ENCODE measurements around the gene SPRED2. TPM values are rescaled to one million over a fixed set of nuclear protein-coding genes. Genes with fewer than 3 reads are reported as not detected.

Gene SPRED2
- total RNA-seq, 1 donor from 2014 or later: 43.9 TPM

GRCh38 chr2:65393743-65394422 lies 38.5 kb downstream of the SPRED2 start:
- DNase-seq (no peak), ATAC-seq (no peak)
- Histone ChIP-seq H3K4me1 (peaks cover 51% of the 10 kb centered on the region), H3K36me3 (no peaks in the 10 kb centered on the region), H3K27me3 (ENCODE audit: low read depth) (no peaks in the 10 kb centered on the region), H3K9me3 (no peaks in the 10 kb centered on the region), H3K27ac (no peak overlapping the region), H3K4me3 (no peak overlapping the region)
- intact Hi-C loops (cut with DNase I): no loop called here
- no peak for TF ChIP-seq CTCF (IDR thresholded peaks at IDR 0.05)

GRCh38 chr2:65393046-65393445 lies 39.4 kb downstream of the SPRED2 start:
- Histone ChIP-seq H3K36me3 (no peaks in the 10 kb centered on the region), H3K4me1 (peaks cover 51% of the 10 kb centered on the region), H3K27ac (no peak overlapping the region), H3K27me3 (ENCODE audit: low read depth) (no peaks in the 10 kb centered on the region), H3K4me3 (no peak overlapping the region), H3K9me3 (no peaks in the 10 kb centered on the region)
- TF ChIP-seq CTCF (IDR thresholded peaks at IDR 0.05): no peak
- intact Hi-C loops (cut with DNase I): no loop called here
- no peak for ATAC-seq
- DNase-seq: no peak

- no peak for ATAC-seq
- no peaks in the 10 kb centered on the region for H3K9me3 ChIP-seq
- H3K4me1 ChIP-seq: peaks cover 51% of the 10 kb centered on the region
- intact Hi-C loops (cut with DNase I): no loop called here
- no peaks in the 10 kb centered on the region for H3K36me3 ChIP-seq
- H3K27ac ChIP-seq: no peak overlapping the region
- H3K27me3 ChIP-seq (ENCODE audit: low read depth): no peaks in the 10 kb centered on the region
- no peak for DNase-seq
- H3K4me3 ChIP-seq: no peak overlapping the region
- no peak for TF ChIP-seq CTCF (IDR thresholded peaks at IDR 0.05)
Measured at GRCh38 chr2:65392609-65393008, 39.8 kb downstream of the SPRED2 start.

GRCh38 chr2:65390134-65390533 lies 42.3 kb downstream of the SPRED2 start:
- Histone ChIP-seq H3K27ac (no peak overlapping the region), H3K9me3 (no peaks in the 10 kb centered on the region), H3K36me3 (no peaks in the 10 kb centered on the region), H3K4me1 (peaks cover 42% of the 10 kb centered on the region), H3K27me3 (ENCODE audit: low read depth) (no peaks in the 10 kb centered on the region), H3K4me3 (no peak overlapping the region)
- TF ChIP-seq CTCF (IDR thresholded peaks at IDR 0.05): no peak
- intact Hi-C loops (cut with DNase I): no loop called here
- DNase-seq (no peak), ATAC-seq (peak in 1 of 2 donors; percentile 25)

- H3K27me3 ChIP-seq (ENCODE audit: low read depth): no peaks in the 10 kb centered on the region
- no peak for TF ChIP-seq CTCF (IDR thresholded peaks at IDR 0.05)
- no peak overlapping the region for H3K4me3 ChIP-seq
- peaks cover 48% of the 10 kb centered on the region for H3K4me1 ChIP-seq
- no peak for DNase-seq
- no peak overlapping the region for H3K27ac ChIP-seq
- ATAC-seq: no peak
- no peaks in the 10 kb centered on the region for H3K9me3 ChIP-seq
- H3K36me3 ChIP-seq: no peaks in the 10 kb centered on the region
- intact Hi-C loops (cut with DNase I): no loop called here
Measured at GRCh38 chr2:65389476-65389875, 42.9 kb downstream of the SPRED2 start.
